Endothelial cell of umbilical vein (primary cell): Measurements from ENCODE around the gene MTFR1L. TPM values are rescaled to one million over a fixed set of nuclear protein-coding genes. Genes with fewer than 3 reads are reported as not detected.

Experiments
- BruUV-seq: library from RNA; stranded (reverse); fragments of 400-500 nt; replicated peaks from 2 replicates; lab custom pipeline; 2021; lab: Mats Ljungman, UMichigan
- CTCF ChIA-PET: fragments of 300-600, 350-600 bp; sonication (Branson Sonifier 250); formaldehyde crosslinking; loops from one replicate; lab custom pipeline; 2021; ENCODE audit warnings: antibody characterized with exemption, inconsistent platforms; lab: Charles Lee
- POLR2A ChIA-PET: fragments of 300-600, 350-600 bp; sonication (Branson Sonifier 250); formaldehyde crosslinking; loops from one replicate; lab custom pipeline; 2021; ENCODE audit warnings: antibody characterized with exemption, inconsistent platforms; lab: Charles Lee
- DNase-seq: peaks from one replicate; pipeline ENCODE4 v3.0.0-alpha.2; 2011; ENCODE audit warnings: low read depth, low spot score
- FAIRE-seq: peaks from 2 replicates; lab custom pipeline; 2011; peaks lifted over from hg19 to GRCh38; lab: Jason Lieb, UNC
- H2AFZ ChIP-seq: 2 replicates; pipeline ENCODE4 v1.6.0; 2012; ENCODE audit warnings: low read depth, low read length, control low read depth, inconsistent platforms
- H3K27ac ChIP-seq: 2 replicates; pipeline ENCODE4 v1.5.1; 2011; ENCODE audit warnings: low read depth, mild to moderate bottlenecking, control low read depth, low read length, moderate library complexity; ENCODE audit not compliant: insufficient read depth
- H3K27me3 ChIP-seq, 2 experiments: 2 replicates each; pipeline versions ENCODE4 v1.6.0 to v1.6.1; 2011; ENCODE audit warnings: low read length in 2 of 2, mixed read lengths in 1 of 2; ENCODE audit not compliant: control insufficient read depth in 2 of 2, insufficient read depth in 2 of 2
- H3K36me3 ChIP-seq, 2 experiments: 2 replicates in 1 of 2; 3 replicates in 1 of 2; pipeline ENCODE4 v1.5.1; 2011; ENCODE audit warnings: low read length in 2 of 2, mild to moderate bottlenecking in 1 of 2, moderate library complexity in 1 of 2; ENCODE audit not compliant: control insufficient read depth in 2 of 2, insufficient read depth in 2 of 2; ENCODE audit errors: extremely low read depth in 1 of 2
- H3K4me1 ChIP-seq: 3 replicates; pipeline ENCODE4 v1.5.1; 2011; ENCODE audit warnings: mild to moderate bottlenecking, low read length; ENCODE audit not compliant: control insufficient read depth, insufficient read depth; ENCODE audit errors: extremely low read depth
- H3K4me2 ChIP-seq: 2 replicates; pipeline ENCODE4 v1.6.1; 2011; ENCODE audit warnings: low read length, control low read depth, mixed read lengths; ENCODE audit not compliant: insufficient read depth
- H3K4me3 ChIP-seq, 3 experiments: fragments of 200-600 bp in 1 of 3; sonication (generic), shearing (Covaris generic) in 1 of 3; replicated peaks in 1 of 3; 2 replicates each; pipeline ENCODE4 v1.5.1; 2011 to 2016; ENCODE audit warnings: control low read depth in 3 of 3, low read length in 3 of 3, mild to moderate bottlenecking in 2 of 3, inconsistent platforms in 1 of 3, low read depth in 1 of 3, moderate library complexity in 1 of 3; ENCODE audit not compliant: insufficient read depth in 1 of 3
- H3K79me2 ChIP-seq: 2 replicates; pipeline ENCODE4 v1.6.0; 2012; ENCODE audit warnings: low read length, inconsistent platforms; ENCODE audit not compliant: control insufficient read depth, insufficient read depth
- H3K9ac ChIP-seq: replicated peaks from 2 replicates; pipeline ENCODE3; 2011; ENCODE audit warnings: low read length, control low read depth; ENCODE audit not compliant: insufficient read depth; ENCODE audit errors: extremely low read depth
- H3K9me1 ChIP-seq: replicated peaks from 3 replicates; pipeline ENCODE4 v1.6.0; 2011; ENCODE audit warnings: mild to moderate bottlenecking, low read length; ENCODE audit not compliant: control insufficient read depth, insufficient read depth; ENCODE audit errors: extremely low read depth
- H3K9me3 ChIP-seq: replicated peaks from 2 replicates; pipeline ENCODE4 v1.5.1; 2012; ENCODE audit warnings: low read length, inconsistent platforms; ENCODE audit not compliant: control insufficient read depth, insufficient read depth
- H4K20me1 ChIP-seq: replicated peaks from 2 replicates; pipeline ENCODE3; 2011; ENCODE audit warnings: mild to moderate bottlenecking, low read length; ENCODE audit not compliant: control insufficient read depth, insufficient read depth; ENCODE audit errors: extremely low read depth
- EZH2 ChIP-seq: IDR thresholded peaks from 2 replicates; pipeline ENCODE4 v1.6.1; 2012; ENCODE audit warnings: borderline replicate concordance, low read depth, mild to moderate bottlenecking, moderate library complexity, low read length, inconsistent platforms; ENCODE audit not compliant: severe bottlenecking
- FOS ChIP-seq: IDR thresholded peaks from 2 replicates; pipeline ENCODE4 v1.6.1; 2011; ENCODE audit warnings: mild to moderate bottlenecking, low read length, moderate library complexity, borderline replicate concordance; ENCODE audit not compliant: insufficient read depth
- GATA2 ChIP-seq: IDR thresholded peaks from 2 replicates; pipeline ENCODE4 v1.7.0; 2011; ENCODE audit warnings: low read depth, mild to moderate bottlenecking, moderate library complexity, mixed read lengths, low read length; ENCODE audit not compliant: insufficient read length, insufficient read depth
- JUN ChIP-seq: IDR thresholded peaks from 2 replicates; pipeline ENCODE4 v1.6.1; 2011; ENCODE audit warnings: borderline replicate concordance, low read depth; ENCODE audit not compliant: insufficient read length, insufficient read depth
- MYC ChIP-seq: IDR thresholded peaks from one replicate; pipeline ENCODE4 v1.6.1; 2011; ENCODE audit warnings: mild to moderate bottlenecking, low read depth, low read length
- POLR2A ChIP-seq: IDR thresholded peaks from 2 replicates; pipeline ENCODE4 v1.6.1; 2012; ENCODE audit warnings: low read depth, mild to moderate bottlenecking, control low read depth, low read length
- POLR2AphosphoS5 ChIP-seq: IDR thresholded peaks from 2 replicates; pipeline ENCODE4 v1.6.1; 2012; ENCODE audit warnings: low read depth, mild to moderate bottlenecking, control low read depth, low read length, moderate library complexity; ENCODE audit not compliant: insufficient read depth
- dilution Hi-C: fragments of 300-500 bp; cut with MboI; formaldehyde crosslinking; loops from one replicate; pipeline ENCODE4 v1.15.0; 2019; ENCODE audit warnings: low sequenced_read_pairs; ENCODE audit not compliant: extremely low pct_ligation_motif_present
- intact Hi-C: fragments of 100-400 bp; cut with micrococcal nuclease; formaldehyde crosslinking; loops from one replicate; pipeline ENCODE4 v1.10.0; 2022
- polyA plus RNA-seq, 4 experiments: library from polyadenylated mRNA; depleted of rRNA in 3 of 4; stranded (reverse) in 3 of 4; unstranded in 1 of 4; fragments of >200 nt; gene quantifications; 2 replicates each; pipeline versions ENCODE4 v1.2.1 to v1.2.3, GENCODE V29; 2011 to 2012; ENCODE audit warnings: missing spikeins in 1 of 4
- total RNA-seq: library from RNA; stranded (reverse); gene quantifications from 2 replicates; pipeline ENCODE4 v1.2.3, GENCODE V29; 2021
- TF ChIP-seq, protein P1 (sequence below), 2 donors: IDR thresholded peaks; 1 replicate in 1 of 2; 2 replicates in 1 of 2; pipeline ENCODE4 v1.5.1; 2011; ENCODE audit warnings: low read length in 2 of 2, mild to moderate bottlenecking in 2 of 2, moderate library complexity in 2 of 2, control low read depth in 1 of 2, inconsistent platforms in 1 of 2, low read depth in 1 of 2; ENCODE audit not compliant: insufficient read depth in 1 of 2; ENCODE audit errors: extremely low read depth in 1 of 2
- TF ChIP-seq, protein P2 (sequence below): IDR thresholded peaks from 2 replicates; pipeline ENCODE4 v1.6.1; 2011; ENCODE audit not compliant: insufficient read depth, insufficient read length

MTFR1L gene
- total and polyA plus RNA-seq, 2 donors (not counting 3 experiments of a cell fraction or from before 2014, with no cell fraction given): 34.8 to 45.5 TPM

DNA sequence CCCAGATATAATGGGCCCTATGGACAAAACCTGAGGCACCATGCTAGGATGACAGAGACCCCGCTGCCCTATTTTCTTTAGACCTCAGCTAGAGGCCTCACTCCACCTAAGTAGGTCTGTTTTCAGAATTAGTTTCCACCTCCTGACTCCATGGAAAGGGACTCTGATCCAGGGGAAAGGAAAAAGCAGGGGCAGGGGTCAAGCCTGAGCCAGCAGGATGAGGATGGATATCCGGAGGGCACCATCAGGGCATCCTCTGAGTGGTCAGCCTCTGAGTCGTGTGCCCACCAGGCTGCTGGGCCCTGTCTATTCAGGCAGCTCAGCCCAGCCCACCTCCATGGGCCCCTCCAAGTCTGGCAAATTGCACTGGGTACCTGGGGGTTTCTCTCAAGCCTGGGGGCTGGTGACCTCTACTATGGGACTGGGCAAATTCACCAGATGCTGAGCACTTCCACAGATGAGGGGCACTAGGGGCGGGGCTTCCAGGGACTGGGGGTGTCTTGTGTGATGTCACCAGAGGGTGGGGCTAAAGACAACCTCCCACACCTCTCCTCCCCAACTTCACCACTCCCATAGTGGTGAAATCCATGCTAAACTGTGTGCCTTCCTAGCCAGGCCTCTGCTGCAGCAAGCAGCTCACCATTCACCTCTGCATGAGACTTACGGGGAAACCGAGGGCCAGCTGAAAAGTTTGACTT, 50.3 kb downstream of the MTFR1L start:
- no peak overlapping the region for H3K27ac ChIP-seq
- no peaks in the 10 kb centered on the region for H4K20me1 ChIP-seq
- no peaks in the 10 kb centered on the region for H3K27me3 ChIP-seq
- no peak overlapping the region for H3K4me3 ChIP-seq
- H2AFZ ChIP-seq: no peak overlapping the region
- intact Hi-C loops (no loop called here), dilution Hi-C loops (no loop called here)
- H3K4me2 ChIP-seq: no peak overlapping the region
- H3K9me1 ChIP-seq: no peaks in the 10 kb centered on the region
- no peak for DNase-seq
- TF ChIP-seq FOS (no peak), POLR2A (no peak)
- no peaks in the 10 kb centered on the region for H3K9me3 ChIP-seq
- no TSS peak for BruUV-seq
- H3K36me3 ChIP-seq: no peaks in the 10 kb centered on the region
- H3K4me1 ChIP-seq: peaks cover 15% of the 10 kb centered on the region
- no peaks in the 10 kb centered on the region for H3K79me2 ChIP-seq
- FAIRE-seq: no peak
- H3K9ac ChIP-seq: no peak overlapping the region
- ChIA-PET POLR2A (interaction anchor here (0.6 kb wide), 1 partner anchor 655 kb away, joined by 3 read pairs; no protein-coding TSS in a partner anchor), CTCF (no interaction called here)

DNA sequence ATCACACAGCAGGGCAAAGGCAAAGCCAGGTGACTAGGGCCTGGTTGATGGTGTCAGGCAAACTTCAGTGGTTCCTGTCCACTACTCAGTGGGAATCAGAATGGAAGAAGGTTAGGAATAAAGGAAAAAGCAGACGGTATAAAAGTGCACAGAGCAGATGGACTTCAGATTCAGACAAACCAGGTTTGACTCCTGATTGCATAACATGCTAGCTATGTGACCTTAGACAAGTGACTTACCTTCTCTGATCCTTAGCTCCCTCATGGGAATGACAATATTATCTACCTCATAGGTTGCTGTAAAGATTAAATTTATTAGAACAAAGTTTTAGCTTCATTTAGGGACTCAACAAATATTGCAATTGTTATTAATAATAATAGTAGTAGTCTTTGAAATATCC, 50.9 kb downstream of the MTFR1L start:
- H3K36me3 ChIP-seq: no peaks in the 10 kb centered on the region
- ChIA-PET POLR2A (no interaction called here), CTCF (no interaction called here)
- TF ChIP-seq FOS (no peak), JUN (no peak), EZH2 (no peak), MYC (no peak), GATA2 (no peak), POLR2A (no peak), POLR2AphosphoS5 (no peak)
- TF ChIP-seq, protein P1, sequence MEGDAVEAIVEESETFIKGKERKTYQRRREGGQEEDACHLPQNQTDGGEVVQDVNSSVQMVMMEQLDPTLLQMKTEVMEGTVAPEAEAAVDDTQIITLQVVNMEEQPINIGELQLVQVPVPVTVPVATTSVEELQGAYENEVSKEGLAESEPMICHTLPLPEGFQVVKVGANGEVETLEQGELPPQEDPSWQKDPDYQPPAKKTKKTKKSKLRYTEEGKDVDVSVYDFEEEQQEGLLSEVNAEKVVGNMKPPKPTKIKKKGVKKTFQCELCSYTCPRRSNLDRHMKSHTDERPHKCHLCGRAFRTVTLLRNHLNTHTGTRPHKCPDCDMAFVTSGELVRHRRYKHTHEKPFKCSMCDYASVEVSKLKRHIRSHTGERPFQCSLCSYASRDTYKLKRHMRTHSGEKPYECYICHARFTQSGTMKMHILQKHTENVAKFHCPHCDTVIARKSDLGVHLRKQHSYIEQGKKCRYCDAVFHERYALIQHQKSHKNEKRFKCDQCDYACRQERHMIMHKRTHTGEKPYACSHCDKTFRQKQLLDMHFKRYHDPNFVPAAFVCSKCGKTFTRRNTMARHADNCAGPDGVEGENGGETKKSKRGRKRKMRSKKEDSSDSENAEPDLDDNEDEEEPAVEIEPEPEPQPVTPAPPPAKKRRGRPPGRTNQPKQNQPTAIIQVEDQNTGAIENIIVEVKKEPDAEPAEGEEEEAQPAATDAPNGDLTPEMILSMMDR (IDR thresholded peaks at IDR 0.05; ENCODE audit: extremely low read depth in 1 of 2, insufficient read depth in 1 of 2, low read depth in 1 of 2, low read length in 2 of 2): no peak
- TF ChIP-seq, protein P2, sequence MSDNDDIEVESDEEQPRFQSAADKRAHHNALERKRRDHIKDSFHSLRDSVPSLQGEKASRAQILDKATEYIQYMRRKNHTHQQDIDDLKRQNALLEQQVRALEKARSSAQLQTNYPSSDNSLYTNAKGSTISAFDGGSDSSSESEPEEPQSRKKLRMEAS: no peak
- DNase-seq: no peak
- no peaks in the 10 kb centered on the region for H3K27me3 ChIP-seq
- no peak overlapping the region for H3K27ac ChIP-seq
- no peaks in the 10 kb centered on the region for H3K79me2 ChIP-seq
- no peak overlapping the region for H3K4me2 ChIP-seq
- H3K9ac ChIP-seq: no peak overlapping the region
- H3K9me1 ChIP-seq: no peaks in the 10 kb centered on the region
- H2AFZ ChIP-seq: no peak overlapping the region
- FAIRE-seq: no peak
- H3K4me3 ChIP-seq: no peak overlapping the region
- dilution Hi-C loops (no loop called here), intact Hi-C loops (no loop called here)
- no peaks in the 10 kb centered on the region for H3K9me3 ChIP-seq
- H4K20me1 ChIP-seq: no peaks in the 10 kb centered on the region
- H3K4me1 ChIP-seq: peaks cover 16% of the 10 kb centered on the region
- no TSS peak for BruUV-seq
